Stomach smooth muscle (tissue), 2 donors: ENCODE measurements around the gene HIRA.

Experiments
- H3K27ac ChIP-seq: one replicate; pipeline ENCODE4 v1.7.0; 2013; ENCODE audit warnings: mild to moderate bottlenecking, low read length, inconsistent platforms
- H3K27me3 ChIP-seq, 2 donors: one replicate each; pipeline ENCODE4 v1.7.0; 2013; ENCODE audit warnings: low read length in 2 of 2; ENCODE audit not compliant: insufficient read depth in 2 of 2, control insufficient read depth in 1 of 2
- H3K36me3 ChIP-seq, 2 donors: one replicate each; pipeline ENCODE4 v1.7.0; 2013; ENCODE audit warnings: low read length in 2 of 2; ENCODE audit not compliant: control insufficient read depth in 2 of 2, insufficient read depth in 2 of 2
- H3K4me1 ChIP-seq: one replicate; pipeline ENCODE4 v1.7.0; 2013; ENCODE audit warnings: low read length; ENCODE audit not compliant: control insufficient read depth, insufficient read depth
- H3K4me3 ChIP-seq, 2 donors: one replicate each; pipeline ENCODE4 v1.7.0; 2013; ENCODE audit warnings: low read length in 2 of 2
- H3K9ac ChIP-seq, 2 donors: one replicate each; pipeline ENCODE4 v1.7.0; 2013; ENCODE audit warnings: low read length in 2 of 2, mild to moderate bottlenecking in 1 of 2
- H3K9me3 ChIP-seq, 2 donors: one replicate each; pipeline ENCODE4 v1.7.0; 2013; ENCODE audit warnings: low read length in 2 of 2; ENCODE audit not compliant: control insufficient read depth in 2 of 2
- donor health status: healthy.
- donor health status: Pancreatic carcinoma.

HIRA gene

GRCh38 chr22:19353363-19354131, 78.0 kb downstream of the HIRA start:
- H3K36me3 ChIP-seq, result peaks cover 65% of the 10 kb centered on the region in 2 donors
- no peaks in the 10 kb centered on the region for H3K27me3 ChIP-seq
- H3K4me3 ChIP-seq, result no peak overlapping the region
- H3K9me3 ChIP-seq, result no peaks in the 10 kb centered on the region
- H3K4me1 ChIP-seq, result no peaks in the 10 kb centered on the region
- no peak overlapping the region for H3K27ac ChIP-seq
- no peak overlapping the region for H3K9ac ChIP-seq

- no peaks in the 10 kb centered on the region for H3K9me3 ChIP-seq
- H3K27ac ChIP-seq, result no peak overlapping the region
- H3K27me3 ChIP-seq, result no peaks in the 10 kb centered on the region
- H3K9ac ChIP-seq, result no peak overlapping the region
- peaks cover 64 to 65% of the 10 kb centered on the region in 2 donors for H3K36me3 ChIP-seq
- H3K4me1 ChIP-seq, result no peaks in the 10 kb centered on the region
- H3K4me3 ChIP-seq, result no peak overlapping the region
Measured at GRCh38 chr22:19352766-19353165, 78.8 kb downstream of the HIRA start.

GRCh38 chr22:19352217-19352616, 79.3 kb downstream of the HIRA start:
- Histone ChIP-seq H3K9me3 (no peaks in the 10 kb centered on the region), H3K27me3 (no peaks in the 10 kb centered on the region), H3K9ac (no peak overlapping the region), H3K4me1 (no peaks in the 10 kb centered on the region), H3K4me3 (no peak overlapping the region), H3K27ac (no peak overlapping the region), H3K36me3 (peaks cover 59 to 60% of the 10 kb centered on the region in 2 donors)

- H3K4me3 ChIP-seq, result no peak overlapping the region
- H3K27me3 ChIP-seq, result no peaks in the 10 kb centered on the region
- no peaks in the 10 kb centered on the region for H3K9me3 ChIP-seq
- H3K36me3 ChIP-seq, result peaks cover 59% of the 10 kb centered on the region in 2 donors
- H3K4me1 ChIP-seq, result no peaks in the 10 kb centered on the region
- H3K9ac ChIP-seq, result no peak overlapping the region
- H3K27ac ChIP-seq, result no peak overlapping the region
Measured at GRCh38 chr22:19351604-19352003, 79.9 kb downstream of the HIRA start.

GRCh38 chr22:19350947-19351346, 80.6 kb downstream of the HIRA start:
- no peak overlapping the region for H3K9ac ChIP-seq
- no peak overlapping the region for H3K27ac ChIP-seq
- H3K36me3 ChIP-seq, result peaks cover 58 to 62% of the 10 kb centered on the region in 2 donors
- H3K4me3 ChIP-seq, result no peak overlapping the region
- no peaks in the 10 kb centered on the region for H3K4me1 ChIP-seq
- H3K9me3 ChIP-seq, result no peaks in the 10 kb centered on the region
- H3K27me3 ChIP-seq, result no peaks in the 10 kb centered on the region

GRCh38 chr22:19350476-19350859, 81.1 kb downstream of the HIRA start:
- no peak overlapping the region for H3K27ac ChIP-seq
- no peaks in the 10 kb centered on the region for H3K9me3 ChIP-seq
- H3K4me1 ChIP-seq, result no peaks in the 10 kb centered on the region
- H3K4me3 ChIP-seq, result no peak overlapping the region
- no peak overlapping the region for H3K9ac ChIP-seq
- H3K27me3 ChIP-seq, result no peaks in the 10 kb centered on the region
- peaks cover 54 to 60% of the 10 kb centered on the region in 2 donors for H3K36me3 ChIP-seq

- no peak overlapping the region for H3K27ac ChIP-seq
- no peaks in the 10 kb centered on the region for H3K27me3 ChIP-seq
- no peak overlapping the region for H3K9ac ChIP-seq
- no peaks in the 10 kb centered on the region for H3K9me3 ChIP-seq
- H3K4me3 ChIP-seq, result no peak overlapping the region
- H3K4me1 ChIP-seq, result no peaks in the 10 kb centered on the region
- peaks cover 57 to 60% of the 10 kb centered on the region in 2 donors for H3K36me3 ChIP-seq
Measured at GRCh38 chr22:19349778-19350475, 81.6 kb downstream of the HIRA start.

- H3K27ac ChIP-seq, result no peak overlapping the region
- H3K4me1 ChIP-seq, result no peaks in the 10 kb centered on the region
- H3K36me3 ChIP-seq, result peaks cover 39 to 40% of the 10 kb centered on the region in 2 donors
- H3K4me3 ChIP-seq, result no peak overlapping the region
- no peak overlapping the region for H3K9ac ChIP-seq
- no peaks in the 10 kb centered on the region for H3K9me3 ChIP-seq
- H3K27me3 ChIP-seq, result no peaks in the 10 kb centered on the region
Measured at GRCh38 chr22:19346677-19347265, 84.8 kb downstream of the HIRA start.

GRCh38 chr22:19344420-19344819, 87.1 kb downstream of the HIRA start:
- Histone ChIP-seq H3K36me3 (peaks cover 18 to 24% of the 10 kb centered on the region in 2 donors), H3K27me3 (no peaks in the 10 kb centered on the region), H3K4me1 (no peaks in the 10 kb centered on the region), H3K27ac (no peak overlapping the region), H3K9me3 (no peaks in the 10 kb centered on the region), H3K9ac (no peak overlapping the region), H3K4me3 (no peak overlapping the region)

- Histone ChIP-seq H3K9ac (no peak overlapping the region), H3K9me3 (no peaks in the 10 kb centered on the region), H3K27ac (no peak overlapping the region), H3K27me3 (no peaks in the 10 kb centered on the region), H3K4me1 (no peaks in the 10 kb centered on the region), H3K36me3 (peaks cover 18 to 24% of the 10 kb centered on the region in 2 donors), H3K4me3 (no peak overlapping the region)
Measured at GRCh38 chr22:19343470-19343869, 88.1 kb downstream of the HIRA start.
